OCI-LY3 (cell line): Measurements from ENCODE around the gene TUBA4B.

Experiments used
- H2AFZ ChIP-seq: fragments of 200-600, 300-600 bp; shearing (Covaris generic); 2 replicates; pipeline ENCODE4 v1.6.0; 2014; ENCODE audit warnings: antibody characterized with exemption, low read depth, low read length
- H3K27ac ChIP-seq: fragments of 200-600, 300-600 bp; sonication (generic); 2 replicates; pipeline ENCODE4 v1.5.1; 2014; ENCODE audit warnings: mild to moderate bottlenecking, low read length, moderate library complexity, mixed read lengths
- H3K27me3 ChIP-seq: fragments of 200-600, 300-600 bp; sonication (generic); 2 replicates; pipeline ENCODE4 v1.6.1; 2014; ENCODE audit warnings: low read depth, low read length, mixed read lengths
- H3K36me3 ChIP-seq: fragments of 200-600, 300-600 bp; sonication (generic); replicated peaks from 2 replicates; pipeline ENCODE3; 2014; ENCODE audit warnings: low read depth, low read length, mixed read lengths
- H3K4me1 ChIP-seq: fragments of 300-600, 200-600 bp; sonication (generic); 2 replicates; pipeline ENCODE4 v1.6.1; 2014; ENCODE audit warnings: low read length, mixed read lengths
- H3K4me2 ChIP-seq: fragments of 200-600, 300-600 bp; sonication (generic); 2 replicates; pipeline ENCODE4 v1.6.1; 2014; ENCODE audit warnings: low read length, mixed read lengths
- H3K4me3 ChIP-seq: fragments of 300-600, 200-600 bp; sonication (generic); 2 replicates; pipeline ENCODE4 v1.5.1; 2014; ENCODE audit warnings: antibody characterized with exemption, mild to moderate bottlenecking, low read length, moderate library complexity
- H3K79me2 ChIP-seq: fragments of 300-600, 200-600 bp; shearing (Covaris generic); 2 replicates; pipeline ENCODE4 v1.6.1; 2014; ENCODE audit warnings: mild to moderate bottlenecking, low read length, mixed read lengths
- H3K9ac ChIP-seq: fragments of 300-600, 200-600 bp; shearing (Covaris generic); 2 replicates; pipeline ENCODE4 v1.6.0; 2014; ENCODE audit warnings: mild to moderate bottlenecking, low read length, moderate library complexity
- H3K9me3 ChIP-seq: fragments of 200-600, 300-600 bp; shearing (Covaris generic); 2 replicates; pipeline ENCODE4 v1.6.1; 2014; ENCODE audit warnings: low read length, mixed read lengths; ENCODE audit not compliant: insufficient read depth
- H4K20me1 ChIP-seq: fragments of 200-600, 300-600 bp; sonication (generic); 2 replicates; pipeline ENCODE4 v1.6.1; 2016; ENCODE audit warnings: low read length, mixed read lengths; ENCODE audit not compliant: insufficient read depth
- EZH2phosphoT487 ChIP-seq: fragments of 200-600 bp; shearing (Covaris generic); IDR thresholded peaks from 2 replicates; pipeline ENCODE4 v1.6.1; 2018; ENCODE audit warnings: antibody characterized with exemption, mixed run types, low read depth
- TF ChIP-seq, protein P1 (sequence below): fragments of 200-600, 300-600 bp; sonication (generic); IDR thresholded peaks from 2 replicates; pipeline ENCODE4 v1.5.1; 2014; ENCODE audit warnings: antibody characterized with exemption, low read length, low read depth

Gene TUBA4B

GRCh38 chr2:219219784-219220532 is 33.1 kb upstream of the TUBA4B start:
- no peak overlapping the region for H3K27ac ChIP-seq
- H3K79me2 ChIP-seq, result no peaks in the 10 kb centered on the region
- TF ChIP-seq EZH2phosphoT487, result no peak
- TF ChIP-seq, protein P1, sequence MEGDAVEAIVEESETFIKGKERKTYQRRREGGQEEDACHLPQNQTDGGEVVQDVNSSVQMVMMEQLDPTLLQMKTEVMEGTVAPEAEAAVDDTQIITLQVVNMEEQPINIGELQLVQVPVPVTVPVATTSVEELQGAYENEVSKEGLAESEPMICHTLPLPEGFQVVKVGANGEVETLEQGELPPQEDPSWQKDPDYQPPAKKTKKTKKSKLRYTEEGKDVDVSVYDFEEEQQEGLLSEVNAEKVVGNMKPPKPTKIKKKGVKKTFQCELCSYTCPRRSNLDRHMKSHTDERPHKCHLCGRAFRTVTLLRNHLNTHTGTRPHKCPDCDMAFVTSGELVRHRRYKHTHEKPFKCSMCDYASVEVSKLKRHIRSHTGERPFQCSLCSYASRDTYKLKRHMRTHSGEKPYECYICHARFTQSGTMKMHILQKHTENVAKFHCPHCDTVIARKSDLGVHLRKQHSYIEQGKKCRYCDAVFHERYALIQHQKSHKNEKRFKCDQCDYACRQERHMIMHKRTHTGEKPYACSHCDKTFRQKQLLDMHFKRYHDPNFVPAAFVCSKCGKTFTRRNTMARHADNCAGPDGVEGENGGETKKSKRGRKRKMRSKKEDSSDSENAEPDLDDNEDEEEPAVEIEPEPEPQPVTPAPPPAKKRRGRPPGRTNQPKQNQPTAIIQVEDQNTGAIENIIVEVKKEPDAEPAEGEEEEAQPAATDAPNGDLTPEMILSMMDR, result no peak
- H3K4me2 ChIP-seq, result no peak overlapping the region
- no peak overlapping the region for H2AFZ ChIP-seq
- H4K20me1 ChIP-seq, result no peaks in the 10 kb centered on the region
- H3K9me3 ChIP-seq, result no peaks in the 10 kb centered on the region
- H3K36me3 ChIP-seq, result peaks cover 3% of the 10 kb centered on the region
- H3K27me3 ChIP-seq, result no peaks in the 10 kb centered on the region
- no peak overlapping the region for H3K4me3 ChIP-seq
- no peak overlapping the region for H3K9ac ChIP-seq
- no peaks in the 10 kb centered on the region for H3K4me1 ChIP-seq

GRCh38 chr2:219220652-219221402 is 32.2 kb upstream of the TUBA4B start:
- Histone ChIP-seq H3K36me3 (peaks cover 3% of the 10 kb centered on the region), H3K4me1 (no peaks in the 10 kb centered on the region), H3K27ac (no peak overlapping the region), H3K4me2 (no peak overlapping the region), H4K20me1 (no peaks in the 10 kb centered on the region), H3K4me3 (no peak overlapping the region), H3K9ac (no peak overlapping the region), H3K27me3 (no peaks in the 10 kb centered on the region), H3K79me2 (no peaks in the 10 kb centered on the region), H3K9me3 (no peaks in the 10 kb centered on the region), H2AFZ (no peak overlapping the region)
- TF ChIP-seq EZH2phosphoT487, result no peak
- TF ChIP-seq, protein P1, result no peak

GRCh38 chr2:219221957-219222518 is 31.0 kb upstream of the TUBA4B start:
- Histone ChIP-seq H3K36me3 (peaks cover 3% of the 10 kb centered on the region), H3K27ac (no peak overlapping the region), H3K9ac (no peak overlapping the region), H3K79me2 (no peaks in the 10 kb centered on the region), H3K4me1 (no peaks in the 10 kb centered on the region), H3K4me3 (no peak overlapping the region), H2AFZ (no peak overlapping the region), H3K4me2 (no peak overlapping the region), H4K20me1 (no peaks in the 10 kb centered on the region), H3K27me3 (no peaks in the 10 kb centered on the region), H3K9me3 (no peaks in the 10 kb centered on the region)
- TF ChIP-seq, protein P1, result no peak
- TF ChIP-seq EZH2phosphoT487, result no peak

- H3K4me3 ChIP-seq, result no peak overlapping the region
- H3K27ac ChIP-seq, result no peak overlapping the region
- H3K36me3 ChIP-seq, result peaks cover 3% of the 10 kb centered on the region
- no peaks in the 10 kb centered on the region for H3K27me3 ChIP-seq
- no peak for TF ChIP-seq EZH2phosphoT487
- TF ChIP-seq, protein P1, result no peak
- H3K4me2 ChIP-seq, result no peak overlapping the region
- H2AFZ ChIP-seq, result no peak overlapping the region
- no peaks in the 10 kb centered on the region for H3K9me3 ChIP-seq
- H4K20me1 ChIP-seq, result no peaks in the 10 kb centered on the region
- H3K9ac ChIP-seq, result no peak overlapping the region
- H3K4me1 ChIP-seq, result peaks cover 7% of the 10 kb centered on the region; the same call in 1 of the 2 replicates
- H3K79me2 ChIP-seq, result peaks cover 16% of the 10 kb centered on the region
Observed at GRCh38 chr2:219223831-219224610, 29.0 kb upstream of the TUBA4B start.
